SH-SY5Y (cell line): ENCODE measurements around the gene SRRM1.

Experiments
- GATA2 ChIP-seq: IDR thresholded peaks from 2 replicates; pipeline ENCODE4 v1.6.1; 2011; ENCODE audit warnings: mild to moderate bottlenecking, low read depth, low read length
- GATA3 ChIP-seq: IDR thresholded peaks from 2 replicates; pipeline ENCODE4 v1.6.1; 2011; ENCODE audit warnings: low read depth, mild to moderate bottlenecking, low read length, moderate library complexity

Gene SRRM1

GRCh38 chr1:24696756-24697330 is 53.7 kb downstream of the SRRM1 start:
- TF ChIP-seq GATA2 = no peak
- TF ChIP-seq GATA3 = no peak

GRCh38 chr1:24699628-24700027 is 56.5 kb downstream of the SRRM1 start:
- TF ChIP-seq GATA2 = no peak
- no peak for TF ChIP-seq GATA3

- TF ChIP-seq GATA3 = no peak
- TF ChIP-seq GATA2 = no peak
Measured at GRCh38 chr1:24702511-24703293, 59.6 kb downstream of the SRRM1 start.

GRCh38 chr1:24704411-24705259 is 61.5 kb downstream of the SRRM1 start:
- no peak for TF ChIP-seq GATA2
- no peak for TF ChIP-seq GATA3

- TF ChIP-seq GATA3 (no peak), GATA2 (no peak)
Measured at GRCh38 chr1:24705260-24706073, 62.4 kb downstream of the SRRM1 start.

- TF ChIP-seq GATA2 = no peak
- TF ChIP-seq GATA3 = no peak
Measured at GRCh38 chr1:24707687-24708086, 64.6 kb downstream of the SRRM1 start.

- no peak for TF ChIP-seq GATA3
- TF ChIP-seq GATA2 = no peak
Measured at GRCh38 chr1:24708938-24709337, 65.8 kb downstream of the SRRM1 start.

GRCh38 chr1:24709791-24710441 is 66.8 kb downstream of the SRRM1 start:
- TF ChIP-seq GATA2 = no peak
- TF ChIP-seq GATA3 = no peak

GRCh38 chr1:24711329-24711728 is 68.2 kb downstream of the SRRM1 start:
- TF ChIP-seq GATA3 (no peak), GATA2 (no peak)

GRCh38 chr1:24713176-24713575 is 70.1 kb downstream of the SRRM1 start:
- TF ChIP-seq GATA3 (no peak), GATA2 (no peak)

- TF ChIP-seq GATA2 (no peak), GATA3 (no peak)
Measured at GRCh38 chr1:24713736-24714135, 70.6 kb downstream of the SRRM1 start.

GRCh38 chr1:24714859-24715520 is 71.9 kb downstream of the SRRM1 start:
- TF ChIP-seq GATA2 (no peak), GATA3 (no peak)

- no peak for TF ChIP-seq GATA2
- no peak for TF ChIP-seq GATA3
Measured at GRCh38 chr1:24715658-24716057, 72.6 kb downstream of the SRRM1 start.

GRCh38 chr1:24717887-24718650 is 75.0 kb downstream of the SRRM1 start:
- no peak for TF ChIP-seq GATA3
- TF ChIP-seq GATA2 = no peak
